Stimulated activated CD4-positive, alpha-beta T cell treated with anti-CD3 and anti-CD28 coated beads, TNF-alpha, amount 100 ng/mL, for 1 hour (primary cell): ENCODE results near the gene CCR3.

Source experiments
- DNase-seq, 3 donors: peaks; one replicate each; pipeline ENCODE4 v3.0.0-alpha.2; 2020; ENCODE audit warnings: low read depth in 3 of 3, low spot score in 1 of 3

The CCR3 gene

DNA sequence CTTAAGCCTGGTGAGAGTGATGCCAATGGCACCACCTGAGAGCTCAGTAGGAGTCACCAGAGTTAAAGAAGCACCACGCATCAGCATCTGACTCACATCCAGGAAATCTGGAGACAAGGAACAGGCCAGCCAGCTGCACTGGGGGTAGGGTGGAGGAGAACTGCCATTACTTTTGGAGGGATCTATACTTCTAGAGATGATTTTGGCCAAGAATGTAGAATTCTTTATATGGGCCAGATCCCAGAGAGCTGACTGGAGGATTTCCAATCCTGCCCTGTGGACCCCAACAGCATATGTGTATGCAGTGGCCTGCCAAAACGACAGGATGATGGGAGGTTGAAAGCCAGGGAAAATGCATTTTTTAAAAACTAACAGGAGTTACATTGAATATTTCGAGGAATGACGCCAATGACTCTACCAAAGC is 29.8 kb downstream of the CCR3 start:
- no peak for DNase-seq

DNA sequence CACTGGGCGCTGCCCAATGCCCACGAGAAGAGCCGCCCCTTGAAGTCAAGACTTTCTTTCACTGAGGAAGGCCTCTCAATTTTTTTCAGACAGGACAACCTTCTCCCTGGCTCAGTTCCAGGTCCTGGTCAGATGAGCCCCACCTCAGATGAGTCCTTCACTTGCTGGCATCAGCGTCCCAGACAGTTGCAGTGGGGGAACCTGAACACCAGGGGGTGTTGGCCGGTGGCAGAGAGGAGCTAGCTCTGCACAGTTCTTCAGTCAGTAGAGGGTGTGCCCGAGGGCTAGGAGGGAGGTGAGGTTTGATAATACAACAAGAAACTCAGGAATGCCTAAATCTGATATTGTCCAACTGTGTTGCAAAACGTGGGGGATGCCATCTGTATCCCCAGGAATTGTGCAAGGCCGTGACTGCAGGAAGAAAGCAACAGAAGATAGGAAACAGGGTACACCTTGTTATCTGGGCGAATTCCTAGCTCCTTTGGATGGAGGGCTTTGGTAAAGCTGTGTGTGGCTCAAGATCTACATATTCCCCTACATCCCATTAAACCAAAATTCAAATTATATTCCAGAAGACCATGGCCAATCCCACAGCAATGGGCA is 34.3 kb downstream of the CCR3 start:
- peak; percentile 34 to 67 (median 42) for DNase-seq

DNA sequence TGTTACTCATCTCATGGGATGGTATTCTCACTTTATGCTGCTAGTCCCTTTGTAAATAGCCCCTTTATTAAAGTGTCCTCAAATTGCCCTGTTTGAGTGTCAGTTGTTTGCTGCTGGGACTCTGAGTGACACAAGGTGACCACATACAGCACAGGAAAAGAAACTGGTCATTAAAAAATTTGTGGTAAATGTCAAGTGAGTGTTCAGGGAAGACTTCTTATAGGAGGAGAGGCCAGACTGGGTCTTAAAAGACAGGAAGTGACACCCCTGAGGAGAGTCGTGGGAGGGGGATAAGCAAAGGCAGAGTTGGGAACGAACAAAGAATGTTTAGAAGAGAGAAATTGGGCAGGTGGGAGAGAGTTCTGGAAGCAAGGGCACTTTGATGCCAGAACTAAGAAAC is 35.2 kb downstream of the CCR3 start:
- DNase-seq, result no peak

DNA sequence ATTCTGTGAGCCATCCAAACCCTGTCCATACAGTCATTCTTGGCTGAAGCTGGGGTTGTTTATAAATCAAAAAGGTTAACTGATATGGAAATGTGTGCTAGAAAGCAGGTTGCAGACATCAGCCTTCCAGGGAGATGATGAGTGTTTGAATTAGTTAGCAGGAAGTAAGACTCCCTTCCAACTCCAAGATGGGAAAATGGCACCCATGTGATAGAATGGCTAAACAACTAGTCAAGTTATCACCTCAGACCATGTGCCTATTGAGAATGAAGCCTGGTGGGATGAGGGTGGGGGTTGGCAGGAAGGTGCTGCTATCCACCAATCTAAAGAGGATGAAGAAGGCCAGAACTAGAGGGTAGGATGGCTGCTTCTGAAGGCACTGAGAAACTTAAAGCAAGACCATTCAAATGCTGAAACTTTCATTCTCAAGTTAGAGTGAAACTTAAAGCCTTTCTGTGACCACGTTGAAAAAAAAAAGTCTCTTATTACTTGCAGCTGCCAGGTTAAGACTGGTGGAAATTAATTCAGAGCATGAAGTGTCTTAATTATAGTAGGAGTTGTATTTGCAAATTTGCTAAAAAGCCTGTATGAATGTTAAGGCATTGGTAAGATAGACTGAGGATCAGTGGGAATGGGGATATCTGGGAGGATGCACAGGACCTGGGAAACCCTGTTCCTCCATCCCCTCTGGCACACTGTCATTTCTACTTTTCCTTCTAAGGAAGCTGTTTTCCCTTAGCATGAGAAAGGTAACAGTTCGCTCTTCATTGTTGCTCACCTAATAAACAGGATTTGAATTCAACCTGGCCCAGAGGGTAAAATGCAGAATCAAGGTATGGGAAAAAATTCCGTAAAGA is 36.8 kb downstream of the CCR3 start:
- no peak for DNase-seq

DNA sequence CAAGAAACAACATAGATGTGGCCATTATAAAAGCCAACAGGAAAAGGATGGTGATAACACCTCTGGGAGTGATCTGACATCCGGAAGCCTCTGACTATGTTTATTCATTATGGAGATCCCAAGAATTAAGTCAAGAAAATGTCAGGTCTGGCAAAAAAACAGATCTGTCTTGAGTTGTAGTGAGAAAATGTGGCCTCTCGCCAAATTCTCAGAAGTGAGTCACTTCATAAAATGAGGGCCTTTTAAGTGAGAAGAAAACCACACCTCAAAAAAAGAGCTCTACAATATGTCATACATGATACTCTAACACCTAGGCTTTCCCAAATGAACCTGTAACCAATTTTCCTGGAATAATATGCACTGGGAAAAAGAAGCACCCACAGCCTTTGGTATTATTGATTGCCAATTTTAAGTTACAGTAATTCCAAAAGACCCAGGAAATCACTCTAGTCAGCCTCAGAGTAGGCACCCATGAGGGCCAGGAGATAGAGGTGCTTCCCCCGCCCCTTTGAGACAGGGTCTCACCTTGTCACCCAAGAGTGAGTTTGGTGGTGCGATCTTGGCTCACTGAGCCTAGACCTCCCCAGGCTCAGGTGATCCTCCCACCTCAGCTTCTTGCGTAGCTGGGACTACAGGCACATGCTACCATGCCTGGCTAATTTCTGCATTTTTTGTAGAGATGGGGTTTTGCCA is 38.0 kb downstream of the CCR3 start:
- no peak for DNase-seq

DNA sequence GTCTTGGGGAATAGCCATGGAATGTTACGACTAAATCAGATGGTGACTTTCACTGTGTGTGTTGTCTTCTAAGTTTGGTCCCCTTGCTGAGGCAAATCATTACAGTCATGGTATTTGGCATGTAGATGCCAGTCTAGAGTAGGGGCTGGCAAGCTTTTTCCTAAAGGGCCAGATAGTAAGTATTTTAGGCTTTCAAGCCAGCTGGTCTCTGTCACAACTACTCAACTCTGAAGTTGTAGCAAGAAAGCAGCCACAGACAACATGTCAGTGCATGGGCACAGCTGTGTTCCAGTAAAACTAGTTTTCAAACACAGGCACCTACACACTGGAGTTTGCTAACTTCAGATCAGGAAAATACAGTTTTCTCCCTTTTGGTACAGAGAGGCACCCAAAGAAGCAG is 39.3 kb downstream of the CCR3 start:
- DNase-seq, result no peak

DNA sequence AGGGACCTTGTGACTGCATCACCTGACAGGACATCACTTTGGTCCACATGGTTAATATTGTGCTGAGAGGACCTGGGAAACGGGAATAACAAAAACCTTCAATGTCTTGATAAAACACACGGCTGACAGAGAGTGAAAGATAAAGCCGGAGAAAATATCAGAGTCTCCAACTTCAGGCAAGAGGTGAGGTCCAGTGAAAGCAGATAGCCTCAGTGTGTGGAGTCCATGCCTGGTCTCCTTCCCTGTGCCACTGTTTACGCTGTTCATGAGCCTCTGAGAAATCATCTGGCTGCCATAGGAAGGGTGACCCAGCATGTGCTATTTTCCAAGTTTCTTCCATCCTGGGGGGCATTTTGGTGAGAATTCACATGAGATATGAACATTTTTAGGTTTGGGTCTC is 39.8 kb downstream of the CCR3 start:
- DNase-seq, result no peak

DNA sequence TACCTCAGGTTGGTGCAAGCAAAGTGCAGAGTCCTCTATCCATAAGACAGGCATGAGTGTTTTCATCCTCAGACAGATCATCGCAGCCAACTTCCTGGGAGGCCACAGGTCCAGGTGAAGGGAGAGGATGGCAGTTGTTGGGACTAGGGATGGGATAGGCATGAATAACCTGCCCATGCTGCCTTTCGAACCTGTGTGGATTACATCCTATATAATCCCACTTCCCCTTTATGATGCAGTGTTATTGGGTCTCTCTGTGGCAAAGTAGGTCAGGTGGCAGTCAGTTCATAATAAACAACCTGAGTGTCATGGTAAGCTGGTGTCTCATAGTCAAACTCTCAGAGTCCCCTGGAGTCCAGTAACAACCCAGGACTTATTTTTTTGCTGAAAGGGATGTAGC is 40.4 kb downstream of the CCR3 start:
- no peak for DNase-seq

DNA sequence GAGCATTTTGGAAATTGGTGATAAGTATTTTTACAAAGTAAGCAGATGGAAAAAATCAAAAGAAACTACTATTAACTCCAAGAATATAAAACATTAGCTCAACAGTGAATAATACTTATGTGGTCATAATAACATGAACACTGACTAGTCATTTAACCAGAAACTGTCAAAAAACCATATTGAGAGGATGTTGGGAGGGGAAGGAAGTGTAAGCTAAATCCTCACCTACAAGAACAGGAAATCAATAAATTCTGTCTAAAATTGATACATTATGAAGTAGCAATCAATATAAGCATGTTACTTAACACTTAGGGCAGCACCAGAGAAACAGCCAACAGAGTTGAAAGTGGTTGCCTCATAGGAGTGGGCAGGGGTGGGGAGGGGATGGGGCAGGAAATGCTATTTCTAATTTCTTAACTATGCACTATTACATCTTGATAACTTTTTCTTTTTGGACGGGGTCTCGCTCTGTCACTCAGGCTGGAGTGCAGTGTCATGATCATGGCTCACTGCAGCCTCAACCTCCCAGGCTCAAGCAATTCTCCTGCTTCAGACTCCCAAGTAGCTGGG is 41.7 kb downstream of the CCR3 start:
- no peak for DNase-seq

DNA sequence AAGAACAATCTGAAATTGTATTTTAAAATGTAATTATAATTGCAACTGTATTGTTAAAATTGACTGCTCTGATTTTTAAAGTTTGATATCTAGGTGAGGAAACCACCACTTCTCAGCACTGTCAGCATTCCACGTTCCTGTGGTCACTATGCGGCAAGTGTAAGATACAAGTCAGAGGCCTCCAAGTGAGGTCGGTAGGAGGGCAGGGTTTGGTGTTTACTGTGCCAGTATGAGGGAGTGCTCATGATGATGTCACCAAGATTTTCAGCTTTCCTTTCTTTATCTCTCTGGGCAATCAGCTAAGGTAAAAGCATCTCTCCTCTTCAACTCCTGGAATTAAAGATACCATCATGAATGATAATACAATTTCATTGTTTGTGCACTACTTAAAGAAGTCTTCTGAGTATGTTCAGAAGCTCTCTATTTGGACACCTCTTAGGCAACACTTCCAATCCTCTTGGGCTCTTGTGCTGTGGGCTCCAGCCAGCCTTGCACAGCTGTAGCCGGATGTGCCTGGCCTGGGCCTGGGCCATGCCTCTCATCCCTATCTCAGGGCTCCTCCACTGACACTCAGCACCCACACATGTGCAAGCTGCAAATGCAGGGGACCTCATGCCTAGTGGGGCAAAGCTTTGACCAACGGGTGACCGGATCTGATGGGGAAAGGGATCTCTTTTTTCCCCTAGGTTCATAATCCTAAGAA is 42.9 kb downstream of the CCR3 start:
- no peak for DNase-seq

DNA sequence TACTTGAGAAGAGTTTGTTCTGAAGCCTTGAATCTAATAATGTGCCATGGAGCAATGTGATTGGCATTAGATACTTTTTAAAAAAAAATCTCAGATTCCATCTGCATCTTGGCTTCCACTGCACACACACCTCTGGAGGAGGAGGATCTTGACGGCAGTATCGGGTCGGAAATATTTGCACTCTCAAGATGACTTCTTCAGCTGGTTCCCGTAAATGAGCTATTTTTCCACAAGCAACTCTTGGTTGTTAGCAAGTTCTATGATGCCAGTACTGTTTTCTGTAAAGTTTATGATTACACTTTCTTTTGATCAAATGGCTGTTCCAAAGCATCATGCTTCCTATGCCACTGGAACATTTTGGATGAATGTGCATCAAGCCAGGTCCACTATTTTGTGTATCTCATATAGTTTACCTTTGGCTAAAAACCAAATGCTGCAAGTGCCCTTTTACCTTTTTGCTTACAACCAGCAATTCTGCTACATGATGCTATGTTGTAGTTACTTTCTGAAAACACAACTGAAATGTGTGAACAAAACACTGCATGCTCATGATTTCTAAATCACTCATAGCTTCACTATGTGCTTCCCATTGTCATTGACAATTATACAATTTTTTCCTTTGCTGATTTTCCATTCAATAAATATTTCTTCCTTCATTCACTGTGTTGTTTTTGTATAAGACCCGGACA is 43.8 kb downstream of the CCR3 start:
- DNase-seq, result no peak

DNA sequence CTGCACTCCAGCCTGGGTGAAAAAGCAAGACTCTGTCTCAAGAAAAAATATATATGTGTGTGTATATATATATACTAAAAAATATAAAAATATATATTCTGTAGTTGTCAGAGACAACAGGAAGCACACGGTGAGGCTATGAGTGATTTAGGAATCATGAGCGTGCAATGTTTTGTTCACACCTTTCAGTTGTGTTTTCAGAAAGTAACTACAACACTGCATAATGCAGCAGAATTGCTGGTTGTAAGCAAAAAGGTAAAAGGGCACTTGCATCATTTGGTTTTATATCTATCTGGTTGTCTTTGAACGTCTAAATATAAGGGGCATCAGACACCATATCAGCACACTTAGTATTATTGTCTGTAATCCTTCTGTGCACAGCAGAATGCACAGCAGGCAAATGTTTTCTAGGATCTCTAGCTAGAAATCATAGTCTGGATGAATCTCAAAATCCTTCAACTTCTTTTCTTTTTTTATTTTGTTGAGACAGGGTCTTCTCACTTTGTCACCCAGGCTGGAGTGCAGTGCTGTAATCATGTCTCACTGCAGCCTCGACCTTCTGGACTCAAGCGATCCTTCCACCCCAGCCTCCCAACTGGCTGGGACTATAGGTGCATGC is 44.8 kb downstream of the CCR3 start:
- no peak for DNase-seq

DNA sequence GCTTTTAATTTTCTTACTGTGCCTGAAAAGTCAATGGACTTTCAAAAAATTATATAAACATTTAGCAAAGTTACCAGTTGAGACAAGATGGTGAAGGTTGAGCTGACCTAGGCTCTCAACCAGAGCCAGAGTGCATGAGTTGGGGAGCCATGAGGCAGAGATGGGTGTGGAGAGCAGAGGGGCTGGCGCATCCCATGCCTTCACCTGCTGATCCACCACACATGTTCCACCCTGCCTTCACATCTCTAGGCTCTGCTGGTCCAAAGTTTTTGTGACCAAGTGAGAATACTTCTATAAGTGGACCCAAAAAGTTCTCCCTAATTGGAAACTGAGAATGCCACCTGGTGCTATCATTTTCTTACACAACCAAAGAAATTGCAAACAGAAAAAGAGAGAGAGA is 47.3 kb downstream of the CCR3 start:
- no peak for DNase-seq

DNA sequence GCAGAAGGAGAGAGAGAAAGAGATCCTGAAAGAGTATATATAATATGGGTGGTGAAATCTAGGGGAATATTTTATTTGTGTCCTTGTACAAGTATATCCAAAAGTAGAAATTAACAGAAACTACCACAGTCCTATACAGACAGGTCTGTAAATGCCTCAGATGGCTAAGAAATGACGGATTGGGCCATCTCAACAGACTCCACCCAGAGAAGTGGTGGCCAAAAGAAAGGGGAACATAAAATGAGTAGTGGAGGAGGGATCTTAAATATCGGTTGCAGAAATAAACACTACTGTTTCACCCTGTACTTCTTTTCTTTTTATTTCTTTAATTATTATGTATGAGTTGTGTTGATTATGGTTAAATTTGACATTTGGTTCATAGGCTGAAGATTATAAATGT is 47.7 kb downstream of the CCR3 start:
- DNase-seq, result no peak

DNA sequence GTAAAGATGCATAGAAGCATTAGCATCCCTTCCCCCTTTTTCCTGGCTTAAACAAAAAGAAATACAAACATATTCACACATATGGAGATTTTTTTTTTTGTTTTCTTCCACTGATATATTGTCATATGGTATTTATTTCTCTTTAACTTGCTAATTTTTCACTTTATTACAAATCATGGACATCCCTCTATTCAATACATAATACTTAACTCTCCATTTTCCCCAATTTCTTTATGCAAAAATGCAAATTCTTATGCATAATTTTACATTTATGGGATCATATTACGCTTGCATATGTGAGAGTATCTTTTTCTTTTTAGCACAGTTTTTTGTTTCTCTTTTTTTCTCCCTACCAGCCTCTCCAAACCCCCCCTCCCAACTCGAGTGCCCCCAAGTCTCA is 48.8 kb downstream of the CCR3 start:
- DNase-seq, result no peak

DNA sequence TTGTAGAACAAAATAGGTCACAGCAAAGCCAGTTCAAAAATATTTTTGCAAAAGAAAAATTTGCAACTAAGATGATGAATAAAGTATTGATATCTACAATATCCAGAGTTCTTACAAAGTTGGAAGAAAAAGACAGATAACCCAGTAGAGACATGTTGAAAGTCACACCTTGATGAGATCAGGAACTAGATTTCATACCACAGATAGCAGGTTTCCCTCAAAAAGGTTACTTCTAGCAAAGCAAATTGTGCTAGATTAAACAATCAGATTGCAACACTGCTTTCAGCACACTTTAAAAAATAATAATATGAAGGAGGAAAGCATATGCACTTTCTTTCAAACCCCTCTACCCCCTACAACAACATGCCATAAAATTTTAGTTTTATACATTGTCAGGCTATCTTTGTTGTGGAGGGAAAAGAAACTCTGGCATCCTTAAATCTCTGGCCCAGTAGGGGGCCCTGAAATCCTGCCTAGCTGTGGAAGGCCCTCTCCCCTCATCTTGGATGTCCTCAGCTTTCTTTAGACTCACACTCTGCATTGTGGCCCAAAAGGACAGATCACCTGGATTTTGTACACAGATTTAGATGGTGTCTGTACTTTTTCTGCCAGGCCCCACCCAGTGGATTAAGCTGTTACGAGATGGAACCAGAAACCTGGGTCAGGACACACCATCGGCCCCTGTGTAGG is 50.9 kb downstream of the CCR3 start:
- DNase-seq, result no peak

DNA sequence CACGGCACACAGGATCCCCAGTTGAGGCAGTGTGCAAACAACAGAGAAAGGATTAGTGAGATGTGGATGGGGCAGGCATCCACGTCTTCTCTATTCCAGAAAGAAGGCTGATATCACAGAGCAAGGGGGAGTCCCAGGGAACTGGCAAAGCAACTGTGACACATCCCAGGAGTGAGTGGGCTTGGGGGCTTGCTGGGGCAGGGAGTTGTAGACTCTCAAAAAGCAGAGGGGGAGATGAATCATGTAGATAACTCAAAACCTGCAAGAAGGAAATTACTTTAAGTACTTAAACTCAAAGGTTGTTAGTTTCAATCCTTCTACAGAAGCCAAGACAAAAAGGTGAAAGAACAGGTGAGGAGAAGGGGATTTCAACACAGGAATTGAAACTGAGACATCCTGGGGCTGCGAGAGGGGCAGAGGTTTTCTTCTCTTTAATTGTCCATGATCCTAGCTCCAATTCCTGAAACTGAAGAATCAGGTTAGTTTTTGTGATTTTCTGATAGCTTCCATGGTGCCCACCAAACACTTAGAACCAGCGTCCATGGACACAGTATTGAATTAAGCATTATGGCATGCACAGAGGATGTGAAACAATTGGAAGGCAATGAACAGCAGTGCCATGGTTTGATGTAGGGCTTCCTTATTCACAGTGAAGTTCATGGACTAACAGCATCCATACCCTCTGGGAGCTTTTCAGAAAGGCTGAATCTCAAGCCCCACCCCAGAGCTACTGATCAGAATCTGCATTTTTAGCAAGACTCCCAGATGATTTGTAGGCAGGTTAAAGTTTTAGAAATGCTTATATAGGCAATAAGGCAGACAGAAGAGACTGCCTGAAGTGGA is 52.0 kb downstream of the CCR3 start:
- peak in 1 of 3 donors; percentile 42 for DNase-seq

DNA sequence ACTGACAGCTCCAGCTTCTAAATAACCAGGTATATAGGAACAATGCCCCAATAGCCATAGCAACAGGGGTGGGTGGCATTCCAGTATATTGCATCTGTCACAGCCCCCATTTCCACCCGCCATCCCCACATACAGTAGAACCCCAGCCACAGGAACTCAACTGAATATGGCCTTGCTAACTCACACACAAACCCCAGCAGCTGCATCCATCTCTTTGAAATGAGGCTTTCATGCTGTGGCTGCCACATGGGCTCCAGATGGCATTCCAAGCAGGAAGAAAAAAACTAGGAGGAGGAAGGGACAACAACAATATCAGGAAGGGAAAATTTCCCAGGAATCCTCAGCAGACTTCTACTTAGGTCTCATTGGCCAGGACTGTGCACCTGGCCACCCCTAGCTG is 54.6 kb downstream of the CCR3 start:
- DNase-seq, result no peak
